Urinary bladder (tissue), 4 donors: ENCODE measurements around the gene SMO. TPM values are rescaled to one million over a fixed set of nuclear protein-coding genes. Genes with fewer than 3 reads are reported as not detected.
"Not testable (repeated sequence)": the region's sequence is repeated elsewhere in the genome, so short reads cannot be mapped to it uniquely, and the experiment has no call there.

ENCODE experiments used
- DNase-seq: peaks from one replicate; pipeline ENCODE4 v3.0.0-alpha.2; 2015; ENCODE audit errors: extremely low spot score
- H3K27ac ChIP-seq: one replicate; pipeline ENCODE4 v1.5.1; 2013; ENCODE audit warnings: low read depth, mild to moderate bottlenecking, moderate library complexity
- H3K36me3 ChIP-seq: one replicate; pipeline ENCODE4 v1.6.1; 2013; ENCODE audit warnings: mild to moderate bottlenecking, moderate library complexity; ENCODE audit not compliant: insufficient read depth
- H3K4me1 ChIP-seq: one replicate; pipeline ENCODE4 v1.6.1; 2013; ENCODE audit warnings: mild to moderate bottlenecking, moderate library complexity; ENCODE audit not compliant: insufficient read depth
- H3K4me3 ChIP-seq: one replicate; pipeline ENCODE4 v1.5.1; 2013; ENCODE audit warnings: low read depth, low read length
- WGBS: extraction: QIAGEN DNeasy Blood & Tissue Kit; methylation state at CpG from one replicate; pipeline ENCODE4 v1.1.7; 2013; 5-methylcytosine and 5-hydroxymethylcytosine counted together
- polyA plus RNA-seq: library from polyadenylated mRNA; stranded (reverse); fragments of 200-250 nt; gene quantifications from one replicate; pipeline ENCODE4 v1.2.3, GENCODE V29; 2013
- total RNA-seq: library from RNA; depleted of rRNA; stranded (reverse); fragments of >200 nt; gene quantifications from one replicate; pipeline ENCODE4 v1.2.3, GENCODE V29; 2014
- donor health status: healthy with polysubstance abuse.
- donor health status: healthy.

Gene SMO
- total and polyA plus RNA-seq, 2 donors: 16.7 to 35.2 TPM

DNA sequence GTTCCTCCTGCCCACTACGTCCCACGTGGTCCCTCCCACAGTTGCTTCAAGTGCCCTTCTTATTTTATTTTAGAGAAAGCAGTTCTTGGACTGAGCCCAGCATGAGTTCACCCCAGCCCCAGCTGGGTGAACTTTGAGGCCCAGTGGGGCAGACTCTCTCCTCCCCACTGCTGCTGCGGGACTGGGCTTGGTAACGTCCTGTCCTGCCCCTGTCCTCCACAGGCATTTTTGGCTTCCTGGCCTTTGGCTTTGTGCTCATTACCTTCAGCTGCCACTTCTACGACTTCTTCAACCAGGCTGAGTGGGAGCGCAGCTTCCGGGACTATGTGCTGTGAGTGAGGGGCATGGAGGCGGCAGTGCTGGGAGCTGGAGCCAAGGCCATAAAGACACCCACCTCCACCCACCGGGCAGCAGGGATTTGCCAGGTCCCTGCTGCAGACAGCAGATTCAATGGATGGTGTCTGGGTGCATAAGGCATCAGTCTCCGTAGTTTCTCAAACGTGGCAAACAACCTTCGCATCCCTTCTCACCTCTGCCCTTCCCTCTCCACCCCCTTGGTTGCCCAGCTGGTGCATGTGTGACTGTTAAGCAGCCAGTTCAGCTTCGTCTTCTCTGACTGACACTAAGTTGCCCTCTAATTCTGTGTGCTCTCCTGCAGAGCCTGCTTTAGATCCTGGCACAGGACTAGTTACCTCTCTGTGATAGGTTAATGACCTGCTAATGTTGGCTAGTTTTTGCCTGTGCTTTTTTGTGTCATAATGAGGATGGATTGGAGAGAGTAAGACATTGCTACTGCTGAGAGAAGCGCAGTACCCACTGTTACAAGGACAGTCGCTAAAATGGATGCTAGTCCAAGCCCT, 20.9 kb downstream of the SMO start:
- Histone ChIP-seq H3K4me1 (no peaks in the 10 kb centered on the region), H3K4me3 (no peak overlapping the region), H3K27ac (no peak overlapping the region), H3K36me3 (no peaks in the 10 kb centered on the region)
- WGBS: 83% methylated on average over 15 of the region's 15 CpGs
- no peak for DNase-seq

- no peaks in the 10 kb centered on the region for H3K4me1 ChIP-seq
- no peak overlapping the region for H3K27ac ChIP-seq
- no peak overlapping the region for H3K4me3 ChIP-seq
- 71% methylated on average over 16 of the region's 16 CpGs for WGBS
- no peaks in the 10 kb centered on the region for H3K36me3 ChIP-seq
- DNase-seq: no peak
Measured at GRCh38 chr7:129210256-129210988, 22.0 kb downstream of the SMO start.

DNA sequence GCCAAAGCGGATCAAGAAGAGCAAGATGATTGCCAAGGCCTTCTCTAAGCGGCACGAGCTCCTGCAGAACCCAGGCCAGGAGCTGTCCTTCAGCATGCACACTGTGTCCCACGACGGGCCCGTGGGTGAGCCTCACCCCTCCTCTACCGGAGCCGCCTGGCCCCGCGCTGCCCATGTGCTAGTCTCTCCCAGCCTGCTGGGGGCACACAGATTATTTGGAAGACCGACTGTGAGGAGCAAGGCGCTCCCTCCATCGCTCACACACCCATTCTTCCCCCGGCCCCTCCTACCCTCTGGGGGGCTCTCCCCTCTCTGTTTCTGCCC, 22.5 kb downstream of the SMO start:
- 82% methylated on average over 14 of the region's 14 CpGs for WGBS
- H3K4me3 ChIP-seq: no peak overlapping the region
- DNase-seq: no peak
- H3K36me3 ChIP-seq: no peaks in the 10 kb centered on the region
- H3K4me1 ChIP-seq: no peaks in the 10 kb centered on the region
- no peak overlapping the region for H3K27ac ChIP-seq

DNA sequence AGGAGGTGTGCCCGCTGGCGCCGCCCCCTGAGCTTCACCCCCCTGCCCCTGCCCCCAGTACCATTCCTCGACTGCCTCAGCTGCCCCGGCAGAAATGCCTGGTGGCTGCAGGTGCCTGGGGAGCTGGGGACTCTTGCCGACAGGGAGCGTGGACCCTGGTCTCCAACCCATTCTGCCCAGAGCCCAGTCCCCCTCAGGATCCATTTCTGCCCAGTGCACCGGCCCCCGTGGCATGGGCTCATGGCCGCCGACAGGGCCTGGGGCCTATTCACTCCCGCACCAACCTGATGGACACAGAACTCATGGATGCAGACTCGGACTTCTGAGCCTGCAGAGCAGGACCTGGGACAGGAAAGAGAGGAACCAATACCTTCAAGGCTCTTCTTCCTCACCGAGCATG, 23.7 kb downstream of the SMO start:
- 92% methylated on average over 14 of the region's 14 CpGs for WGBS
- no peaks in the 10 kb centered on the region for H3K4me1 ChIP-seq
- no peak overlapping the region for H3K27ac ChIP-seq
- H3K36me3 ChIP-seq: no peaks in the 10 kb centered on the region
- DNase-seq: no peak
- H3K4me3 ChIP-seq: no peak overlapping the region

- Histone ChIP-seq H3K4me3 (no peak overlapping the region), H3K4me1 (no peaks in the 10 kb centered on the region), H3K27ac (no peak overlapping the region), H3K36me3 (no peaks in the 10 kb centered on the region)
- WGBS: 85% methylated on average over 4 of the region's 4 CpGs
- no peak for DNase-seq
Measured at GRCh38 chr7:129212596-129212995, 24.2 kb downstream of the SMO start.

DNA sequence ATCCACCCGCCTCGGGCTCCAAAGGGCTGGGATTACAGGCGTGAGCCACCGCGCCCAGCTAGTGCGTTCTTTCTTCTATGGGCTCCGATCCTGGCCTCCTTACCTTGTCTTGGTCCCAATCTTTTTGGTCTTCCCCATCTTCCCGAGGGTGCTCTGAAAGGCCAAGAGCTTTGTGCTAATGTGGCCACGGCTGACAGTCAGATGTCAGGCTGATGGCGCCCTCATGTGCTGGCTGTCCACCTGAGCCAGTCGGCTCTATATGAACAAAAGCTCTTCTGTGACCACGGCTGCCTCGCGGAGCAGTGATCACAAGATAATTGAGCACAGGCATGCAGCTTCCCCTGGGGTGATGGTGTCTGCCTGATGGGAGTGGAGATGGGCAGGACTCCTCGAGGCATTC, 25.4 kb downstream of the SMO start:
- DNase-seq: no peak
- Histone ChIP-seq H3K27ac (no peak overlapping the region), H3K4me3 (no peak overlapping the region), H3K4me1 (no peaks in the 10 kb centered on the region), H3K36me3 (no peaks in the 10 kb centered on the region)
- WGBS: 48% methylated on average over 15 of the region's 15 CpGs

DNA sequence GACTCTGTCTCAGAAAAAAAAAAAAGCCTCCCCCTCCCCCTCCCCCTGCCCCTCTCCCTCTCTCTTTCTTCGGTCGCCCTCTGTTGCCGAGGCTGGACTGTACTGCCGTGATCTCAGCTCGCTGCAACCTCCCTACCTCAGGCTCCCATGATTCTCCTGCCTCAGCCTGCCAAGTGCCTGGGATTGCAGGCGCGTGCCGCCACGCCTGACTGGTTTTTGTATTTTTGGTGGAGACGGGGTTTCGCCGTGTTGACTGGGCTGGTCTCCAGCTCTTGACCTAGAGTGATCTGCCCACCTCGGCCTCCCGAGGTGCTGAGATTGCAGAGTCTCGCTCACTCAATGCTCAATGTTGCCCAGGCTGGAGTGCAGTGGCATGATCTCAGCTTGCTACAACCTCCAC, 27.3 kb downstream of the SMO start:
- H3K4me1 ChIP-seq, DNase-seq, H3K36me3 ChIP-seq, H3K4me3 ChIP-seq, H3K27ac ChIP-seq: not testable (repeated sequence)
- WGBS: 94% methylated on average over 15 of the region's 15 CpGs

DNA sequence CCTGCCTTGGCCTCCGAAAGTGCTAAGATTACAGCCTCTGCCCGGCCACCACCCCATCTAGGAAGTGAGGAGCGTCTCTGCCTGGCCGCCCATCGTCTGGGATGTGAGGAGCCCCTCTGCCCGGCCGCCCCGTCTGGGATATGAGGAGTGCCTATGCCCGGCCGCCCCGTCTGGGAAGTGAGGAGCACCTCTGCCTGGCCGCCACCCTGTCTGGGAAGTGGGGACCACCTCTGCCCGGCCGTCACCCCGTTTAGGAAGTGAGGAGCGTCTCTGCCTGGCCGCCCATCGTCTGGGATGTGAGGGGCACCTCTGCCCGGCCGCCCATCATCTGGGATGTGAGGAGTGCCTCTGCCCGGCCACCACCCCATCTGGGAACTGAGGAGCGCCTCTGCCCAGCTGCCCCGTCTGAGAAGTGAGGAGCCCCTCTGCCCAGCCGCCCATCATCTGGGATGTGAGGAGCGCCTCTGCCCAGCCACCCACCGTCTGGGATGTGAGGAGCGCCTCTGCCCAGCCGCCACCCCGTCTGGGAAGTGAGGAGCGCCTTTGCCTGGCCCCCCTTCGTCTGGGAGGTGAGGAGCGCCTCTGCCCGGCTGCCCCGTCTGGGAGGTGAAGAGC, 27.8 kb downstream of the SMO start:
- H3K36me3 ChIP-seq, H3K4me1 ChIP-seq, H3K4me3 ChIP-seq, H3K27ac ChIP-seq, DNase-seq: not testable (repeated sequence)
- 94% methylated on average over 34 of the region's 34 CpGs for WGBS

GRCh38 chr7:129216821-129217416, 28.5 kb downstream of the SMO start:
- H3K4me1 ChIP-seq, H3K4me3 ChIP-seq, DNase-seq, H3K27ac ChIP-seq, H3K36me3 ChIP-seq: not testable (repeated sequence)
- WGBS: 74% methylated on average over 8 of the region's 8 CpGs

GRCh38 chr7:129218514-129219062, 30.2 kb downstream of the SMO start:
- WGBS: 15% methylated on average over 9 of the region's 9 CpGs
- H3K36me3 ChIP-seq: no peaks in the 10 kb centered on the region
- DNase-seq: peak; percentile 62
- no peaks in the 10 kb centered on the region for H3K4me1 ChIP-seq
- H3K27ac ChIP-seq: no peak overlapping the region
- H3K4me3 ChIP-seq: no peak overlapping the region

DNA sequence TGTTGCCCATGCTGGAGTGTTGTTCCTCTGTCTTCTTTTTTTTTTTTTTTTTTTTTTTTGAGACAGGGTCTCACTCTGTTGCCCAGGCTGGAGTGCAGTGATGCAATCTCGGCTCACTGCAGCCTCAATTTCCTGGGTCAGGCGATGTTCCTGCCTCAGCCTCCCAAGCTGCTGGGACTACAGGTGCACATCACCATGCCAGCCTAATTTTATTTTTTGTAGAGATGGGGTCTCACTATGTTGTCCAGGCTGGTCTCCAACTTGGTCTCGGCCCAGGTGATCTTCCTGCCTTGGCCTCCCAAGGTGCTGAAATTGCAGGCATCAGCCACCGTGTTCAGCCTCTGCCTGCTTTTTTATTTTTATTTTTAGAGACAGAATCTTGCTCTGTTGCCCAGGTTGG, 30.7 kb downstream of the SMO start:
- H3K27ac ChIP-seq, H3K4me3 ChIP-seq, DNase-seq, H3K4me1 ChIP-seq, H3K36me3 ChIP-seq: not testable (repeated sequence)
- WGBS: 87% methylated on average over 4 of the region's 4 CpGs

GRCh38 chr7:129222064-129222463, 33.6 kb downstream of the SMO start:
- no peak overlapping the region for H3K4me3 ChIP-seq
- DNase-seq: no peak
- H3K27ac ChIP-seq: no peak overlapping the region
- WGBS: 20% methylated on average over 4 of the region's 4 CpGs
- no peaks in the 10 kb centered on the region for H3K4me1 ChIP-seq
- H3K36me3 ChIP-seq: no peaks in the 10 kb centered on the region
